Activated B cell treated with CpG ODN at 0.5 μM for 24 hours (primary cell): ENCODE results near the gene ANGPTL2. TPM values are rescaled to one million over a fixed set of nuclear protein-coding genes. Genes with fewer than 3 reads are reported as not detected.

Experiments used
- ATAC-seq: fragments of 200-7000 bp; cut with Tn5 transposase; one replicate; pipeline ENCODE4 v1.10.0; 2021; ENCODE audit warnings: low read depth, mild to moderate bottlenecking, moderate library complexity
- CTCF ChIA-PET: fragments of 350-600 bp; sonication (Branson Sonifier 250); formaldehyde crosslinking; loops from one replicate; lab custom pipeline; 2021; ENCODE audit warnings: antibody characterized with exemption; lab: Charles Lee
- POLR2A ChIA-PET: fragments of 350-600 bp; sonication (Branson Sonifier 250); formaldehyde crosslinking; loops from one replicate; lab custom pipeline; 2021; ENCODE audit warnings: antibody characterized with exemption; lab: Charles Lee
- DNase-seq: peaks from one replicate; pipeline ENCODE4 v3.0.0; 2022
- H3K27ac Mint-ChIP-seq: one replicate; pipeline ENCODE4 v1.8.0; 2020; ENCODE audit warnings: mixed read lengths
- H3K27me3 Mint-ChIP-seq: one replicate; pipeline ENCODE4 v1.8.0; 2021; ENCODE audit warnings: mixed read lengths
- H3K36me3 Mint-ChIP-seq: one replicate; pipeline ENCODE4 v1.8.0; 2021; ENCODE audit warnings: low read depth, mixed read lengths
- H3K4me1 Mint-ChIP-seq: one replicate; pipeline ENCODE4 v1.8.0; 2021; ENCODE audit warnings: mixed read lengths
- H3K4me3 Mint-ChIP-seq: one replicate; pipeline ENCODE4 v1.8.0; 2020; ENCODE audit warnings: mild to moderate bottlenecking, mixed read lengths
- H3K9me3 Mint-ChIP-seq: one replicate; pipeline ENCODE4 v1.8.0; 2020; ENCODE audit warnings: mixed read lengths
- CTCF ChIP-seq: fragments of 200-600 bp; IDR thresholded peaks from one replicate; pipeline ENCODE4 v1.8.0; 2022; ENCODE audit warnings: antibody characterized with exemption, mild to moderate bottlenecking
- intact Hi-C: fragments of 100-400 bp; cut with micrococcal nuclease; formaldehyde crosslinking; loops from one replicate; pipeline ENCODE4 v1.15.1; 2024
- total RNA-seq: library from RNA; stranded (reverse); gene quantifications from 2 replicates; pipeline ENCODE4 v1.2.3, GENCODE V29; 2022

ANGPTL2 gene
- total RNA-seq, 1 donor from 2014 or later = not detected

DNA sequence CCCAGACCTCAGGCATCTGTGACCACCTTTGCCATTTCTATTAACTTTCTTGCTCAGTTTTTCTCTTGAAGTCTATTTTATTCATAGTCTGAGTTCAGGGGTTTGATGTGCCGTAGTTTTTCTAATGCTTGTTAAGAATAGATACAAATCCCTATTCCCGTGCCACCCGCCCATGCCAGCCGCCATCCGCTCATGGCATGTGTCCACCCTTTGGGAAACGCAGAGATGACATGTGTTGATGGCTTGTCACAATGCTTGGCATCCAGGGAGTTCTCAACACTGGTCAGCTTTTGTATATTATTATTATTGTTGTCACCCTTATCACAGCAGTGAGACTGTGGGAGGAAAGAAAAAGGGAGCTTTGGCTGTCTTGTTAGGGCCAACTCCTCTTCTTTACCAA lies 17.3 kb upstream of the ANGPTL2 start:
- DNase-seq = no peak
- no peak for TF ChIP-seq CTCF
- H3K27ac Mint-ChIP-seq = no peak overlapping the region
- H3K4me1 Mint-ChIP-seq = no peaks in the 10 kb centered on the region
- no peaks in the 10 kb centered on the region for H3K36me3 Mint-ChIP-seq
- ChIA-PET POLR2A (no interaction called here), CTCF (no interaction called here)
- no peak overlapping the region for H3K4me3 Mint-ChIP-seq
- no peak for ATAC-seq
- no peaks in the 10 kb centered on the region for H3K9me3 Mint-ChIP-seq
- intact Hi-C loops = no loop called here
- H3K27me3 Mint-ChIP-seq = no peaks in the 10 kb centered on the region

DNA sequence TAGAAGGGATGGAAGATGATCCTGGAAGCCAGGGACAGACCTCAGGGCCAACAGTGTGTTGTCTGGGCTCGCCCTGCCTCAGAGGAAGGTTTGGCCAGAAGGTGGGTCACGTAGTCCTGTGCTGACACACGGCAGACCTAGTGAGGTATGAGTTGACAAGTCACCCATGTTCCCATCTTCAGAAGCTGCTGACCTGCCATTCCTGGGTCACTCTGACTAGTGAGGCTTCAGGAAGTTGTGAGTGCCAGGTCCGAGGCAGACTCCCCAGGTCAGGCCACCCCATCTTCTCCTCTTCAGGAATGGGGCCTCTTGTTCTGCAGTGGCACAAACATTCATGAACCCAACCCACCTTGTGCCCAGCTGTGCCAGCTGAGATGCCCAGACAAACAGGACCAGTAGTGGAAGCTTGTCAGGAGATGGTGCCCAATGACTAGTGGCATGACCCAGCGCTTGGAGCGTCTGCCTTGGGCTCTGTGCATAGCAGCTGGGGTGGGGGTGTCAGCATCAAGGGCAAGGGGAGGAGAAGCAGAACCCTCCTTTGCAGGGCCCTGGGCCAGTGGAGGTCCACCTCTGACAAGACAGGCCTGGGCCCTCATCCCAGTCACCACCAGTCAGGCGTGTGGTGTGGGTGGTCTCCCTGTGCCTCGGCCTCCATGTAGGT lies 16.8 kb upstream of the ANGPTL2 start:
- ATAC-seq (no peak), DNase-seq (no peak)
- ChIA-PET CTCF (no interaction called here), POLR2A (no interaction called here)
- no peak overlapping the region for H3K4me3 Mint-ChIP-seq
- no peaks in the 10 kb centered on the region for H3K36me3 Mint-ChIP-seq
- H3K27ac Mint-ChIP-seq = no peak overlapping the region
- H3K9me3 Mint-ChIP-seq = no peaks in the 10 kb centered on the region
- intact Hi-C loops = no loop called here
- no peak for TF ChIP-seq CTCF
- no peaks in the 10 kb centered on the region for H3K27me3 Mint-ChIP-seq
- H3K4me1 Mint-ChIP-seq = no peaks in the 10 kb centered on the region

DNA sequence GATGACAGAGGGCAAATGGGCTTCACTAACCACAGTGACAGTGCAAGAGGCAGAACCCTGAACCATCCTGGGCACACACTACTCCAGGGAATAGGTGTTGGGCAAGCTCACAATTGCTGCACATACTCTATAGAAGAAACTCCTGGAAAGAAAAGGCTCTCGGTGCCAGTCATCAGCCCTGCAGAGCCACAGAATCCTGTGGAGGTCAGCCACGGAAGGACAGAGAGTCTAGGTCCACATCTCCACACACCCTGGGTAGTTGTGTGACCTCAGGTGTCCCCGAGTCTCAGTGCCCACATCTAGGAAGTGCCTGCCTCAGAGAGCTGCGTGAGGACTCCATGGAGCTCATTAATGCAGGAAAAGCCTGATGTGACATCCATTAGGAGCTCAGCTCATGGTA lies 16.0 kb upstream of the ANGPTL2 start:
- intact Hi-C loops = no loop called here
- POLR2A ChIA-PET = no interaction called here
- H3K4me3 Mint-ChIP-seq = no peak overlapping the region
- H3K36me3 Mint-ChIP-seq = no peaks in the 10 kb centered on the region
- CTCF ChIA-PET = no interaction called here
- ATAC-seq (no peak), DNase-seq (no peak)
- no peak for TF ChIP-seq CTCF
- no peaks in the 10 kb centered on the region for H3K27me3 Mint-ChIP-seq
- H3K4me1 Mint-ChIP-seq = no peaks in the 10 kb centered on the region
- H3K9me3 Mint-ChIP-seq = no peaks in the 10 kb centered on the region
- H3K27ac Mint-ChIP-seq = no peak overlapping the region

DNA sequence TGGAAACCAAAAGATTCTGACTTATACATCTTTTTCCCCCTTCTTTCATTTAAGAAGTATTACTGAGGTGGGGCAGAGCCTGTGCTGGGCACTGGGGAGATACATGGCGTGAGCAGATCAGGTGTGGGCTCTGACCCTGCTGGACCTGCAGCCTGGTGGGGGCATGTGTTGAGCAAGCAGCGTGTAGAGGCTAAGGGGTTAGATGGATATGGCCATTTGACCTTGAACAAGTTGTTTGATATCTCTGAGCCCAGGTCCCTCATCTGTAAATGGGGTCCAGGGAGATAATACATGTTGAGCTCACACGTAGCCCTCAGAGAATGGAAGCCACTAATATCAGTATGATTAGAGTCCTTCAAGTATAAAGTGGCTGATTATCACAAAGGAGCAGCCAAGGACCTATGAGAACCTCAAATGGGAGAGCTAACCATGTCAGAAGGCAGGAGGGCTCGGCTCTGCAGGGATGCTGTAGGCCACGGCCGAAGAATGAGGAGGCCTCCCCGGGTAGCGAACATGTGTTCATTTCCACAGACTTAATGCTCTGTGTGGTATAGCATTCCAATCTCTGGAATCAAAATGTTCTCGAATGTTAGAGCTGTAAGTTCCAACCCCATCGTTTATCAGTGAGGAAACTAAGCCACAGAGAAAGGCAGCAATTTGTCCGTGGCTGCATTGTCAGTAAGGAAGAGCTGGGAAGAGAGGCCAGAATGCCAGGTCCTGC lies 15.4 kb upstream of the ANGPTL2 start:
- CTCF ChIA-PET = no interaction called here
- Mint-ChIP-seq H3K27me3 (no peaks in the 10 kb centered on the region), H3K27ac (no peak overlapping the region), H3K4me1 (no peaks in the 10 kb centered on the region), H3K36me3 (no peaks in the 10 kb centered on the region), H3K4me3 (no peak overlapping the region), H3K9me3 (no peaks in the 10 kb centered on the region)
- no peak for TF ChIP-seq CTCF
- POLR2A ChIA-PET = no interaction called here
- DNase-seq (no peak), ATAC-seq (no peak)
- intact Hi-C loops = no loop called here

- CTCF ChIA-PET = no interaction called here
- Mint-ChIP-seq H3K4me3 (no peak overlapping the region), H3K36me3 (no peaks in the 10 kb centered on the region), H3K27me3 (no peaks in the 10 kb centered on the region), H3K4me1 (no peaks in the 10 kb centered on the region), H3K9me3 (no peaks in the 10 kb centered on the region), H3K27ac (no peak overlapping the region)
- POLR2A ChIA-PET = no interaction called here
- ATAC-seq = no peak
- no peak for TF ChIP-seq CTCF
- no peak for DNase-seq
- intact Hi-C loops = no loop called here
These were observed 14.6 kb upstream of the ANGPTL2 start for GRCh38 chr9:127136880-127137639.
